ENCODE data around the gene YAE1.

The YAE1 gene

GRCh38 chr7:39606941-39607340 lies 40.7 kb downstream of the YAE1 start:
- no peak for DNase-seq (ENCODE audit: low read depth in 1 of 2, low spot score in 1 of 2)

DNA sequence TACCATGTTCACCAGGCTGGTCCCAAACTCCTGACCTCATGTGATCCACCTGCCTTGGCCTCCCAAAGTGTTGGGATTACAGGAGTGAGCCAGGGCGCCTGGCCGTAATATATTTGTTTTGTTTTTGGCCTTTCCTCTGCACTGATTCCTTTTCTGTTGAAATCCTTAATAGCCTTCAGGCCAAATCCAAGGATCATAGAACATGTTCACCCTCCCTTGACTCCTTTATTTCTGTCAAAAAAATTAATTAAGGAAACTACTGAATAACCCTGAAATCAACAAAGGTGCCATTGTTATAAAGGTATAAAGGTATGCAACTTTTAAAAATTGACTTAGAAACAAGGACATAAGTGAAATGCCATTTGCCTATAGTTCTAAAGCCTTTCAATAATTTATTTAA lies 41.7 kb downstream of the YAE1 start:
- no peak for DNase-seq (ENCODE audit: low read depth in 1 of 2, low spot score in 1 of 2)

GRCh38 chr7:39608278-39608677 lies 42.1 kb downstream of the YAE1 start:
- DNase-seq (ENCODE audit: low read depth in 1 of 2, low spot score in 1 of 2), result no peak

- no peak for DNase-seq (ENCODE audit: low read depth in 1 of 2, low spot score in 1 of 2)
These were observed 43.1 kb downstream of the YAE1 start for GRCh38 chr7:39609113-39609934.

DNA sequence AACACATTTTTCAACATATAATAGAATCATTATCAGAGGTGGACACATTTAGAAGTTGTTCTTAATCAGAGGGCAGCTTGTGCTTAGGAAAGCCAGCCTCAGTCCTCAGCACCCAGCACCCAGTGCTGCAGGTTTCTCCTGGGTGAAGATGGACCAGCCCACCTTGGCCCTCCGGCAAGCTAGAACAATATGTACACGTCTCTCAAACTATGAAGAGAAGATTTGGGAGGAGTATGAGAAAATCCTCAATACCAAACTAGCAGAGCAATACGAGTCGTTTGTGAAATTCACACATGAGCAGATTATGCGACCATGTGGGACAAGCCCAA lies 43.7 kb downstream of the YAE1 start:
- no peak for DNase-seq (ENCODE audit: low read depth in 1 of 2, low spot score in 1 of 2)

DNA sequence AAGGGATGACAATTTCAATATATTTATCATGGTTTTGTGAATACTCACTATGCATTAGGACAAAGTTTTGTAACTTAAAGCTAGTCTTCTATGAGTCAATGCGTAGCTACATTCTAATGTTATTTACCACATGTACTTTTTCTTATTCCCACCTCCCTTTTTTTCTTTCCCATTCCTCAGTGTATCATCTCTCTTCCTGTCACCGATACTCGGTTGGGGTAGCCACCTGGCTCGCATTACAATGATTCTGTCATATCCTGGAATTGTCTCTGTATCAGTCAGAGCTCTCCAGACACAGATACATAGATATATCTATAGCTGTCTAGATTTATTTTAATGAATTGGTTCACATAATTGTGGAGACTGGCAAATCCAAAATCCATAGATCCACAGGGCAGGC lies 47.4 kb downstream of the YAE1 start:
- no peak for DNase-seq (ENCODE audit: low read depth in 1 of 2, low spot score in 1 of 2)

GRCh38 chr7:39614299-39614698 lies 48.1 kb downstream of the YAE1 start:
- no peak for DNase-seq (ENCODE audit: low read depth in 1 of 2, low spot score in 1 of 2)

DNA sequence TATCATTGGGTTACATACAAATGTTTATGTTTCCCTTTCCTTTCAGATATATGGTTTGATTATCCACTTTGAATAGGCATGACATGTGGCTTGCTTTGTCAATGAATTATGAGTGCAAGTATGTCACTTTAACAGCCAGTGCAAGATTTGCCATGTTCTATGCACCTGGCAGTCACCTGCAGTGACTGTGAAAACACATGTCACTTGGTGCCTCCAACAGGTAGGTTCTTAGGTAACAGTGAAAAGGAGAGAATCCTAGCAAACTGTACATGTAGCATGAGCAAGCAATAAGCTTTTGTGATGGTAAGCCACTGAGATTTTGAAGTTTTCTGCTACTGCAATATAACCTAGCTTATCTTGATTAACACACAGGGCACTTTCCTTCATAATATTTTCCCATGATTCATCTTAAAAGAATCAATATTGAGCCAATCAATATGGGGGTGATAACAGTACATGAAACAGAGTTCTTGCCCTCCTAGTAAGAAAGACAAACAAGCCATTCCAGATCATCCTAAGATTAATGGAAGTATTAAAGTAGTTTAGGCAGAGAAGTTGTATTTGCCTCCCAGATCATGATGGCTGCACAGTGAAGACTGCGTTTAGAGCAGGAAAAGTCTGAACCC lies 49.3 kb downstream of the YAE1 start:
- no peak for DNase-seq (ENCODE audit: low read depth in 1 of 2, low spot score in 1 of 2)

GRCh38 chr7:39616138-39616537 lies 49.9 kb downstream of the YAE1 start:
- no peak for DNase-seq (ENCODE audit: low read depth in 1 of 2, low spot score in 1 of 2)

GRCh38 chr7:39617005-39617404 lies 50.8 kb downstream of the YAE1 start:
- no peak for DNase-seq (ENCODE audit: low read depth in 1 of 2, low spot score in 1 of 2)

- DNase-seq (ENCODE audit: low read depth in 1 of 2, low spot score in 1 of 2), result no peak
These were observed 52.7 kb downstream of the YAE1 start for GRCh38 chr7:39618868-39619267.

- no peak for DNase-seq (ENCODE audit: low read depth in 1 of 2, low spot score in 1 of 2)
These were observed 54.3 kb downstream of the YAE1 start for GRCh38 chr7:39620486-39620885.

DNA sequence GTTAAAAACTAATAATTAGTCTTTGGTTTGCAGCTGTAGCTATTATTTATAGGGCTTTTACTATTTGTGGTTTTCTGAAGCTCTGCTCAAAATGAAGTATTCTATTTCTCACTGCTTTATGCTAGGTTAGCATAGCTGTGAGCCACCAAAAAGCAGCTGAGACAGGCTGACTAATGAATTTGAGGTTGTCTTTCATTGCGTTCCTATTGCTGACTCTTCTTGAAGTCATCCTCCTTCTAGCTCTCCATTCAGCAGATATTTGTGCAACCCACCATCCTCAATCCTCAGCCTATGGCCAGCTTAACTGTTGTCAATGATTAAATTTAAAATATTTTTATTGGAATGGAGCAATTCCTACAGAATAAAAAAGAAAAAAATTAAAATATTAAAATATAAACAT lies 55.1 kb downstream of the YAE1 start:
- no peak for DNase-seq (ENCODE audit: low read depth in 1 of 2, low spot score in 1 of 2)

GRCh38 chr7:39621784-39622411 lies 55.7 kb downstream of the YAE1 start:
- no peak for DNase-seq (ENCODE audit: low read depth in 1 of 2, low spot score in 1 of 2)

Measured in stimulated activated CD4-positive, alpha-beta T cell treated with anti-CD3 and anti-CD28 coated beads, Interleukin-15, amount 100 ng/mL, for 1 hour (primary cell).